Measurements from ENCODE around the gene HOXB6. TPM values are rescaled to one million over a fixed set of nuclear protein-coding genes. Genes with fewer than 3 reads are reported as not detected.

The HOXB6 gene
- total and polyA plus RNA-seq, 4 donors, result 0.17 to 1.1 (median 0.46) TPM

- TF ChIP-seq MAX (IDR thresholded peaks at IDR 0.05), result no peak
These were observed 56.8 kb downstream of the HOXB6 start (continued) for GRCh38 chr17:48547808-48548522.

- Histone ChIP-seq H3K4me3 (ENCODE audit: low read depth in 1 of 3, low read length in 3 of 3) (no peak overlapping the region), H3K4me1 (ENCODE audit: control insufficient read depth in 4 of 4, insufficient read depth in 4 of 4, low read length in 3 of 4) (peaks cover 0 to 12% (median 3%) of the 10 kb centered on the region in 4 donors), H3K27me3 (ENCODE audit: control insufficient read depth in 4 of 4, insufficient read depth in 4 of 4, low read length in 3 of 4) (peaks cover 0 to 9% (median 4%) of the 10 kb centered on the region in 4 donors), H3K36me3 (ENCODE audit: control insufficient read depth in 4 of 4, insufficient read depth in 3 of 4, low read depth in 1 of 4, low read length in 3 of 4) (no peaks in the 10 kb centered on the region), H3K9me3 (ENCODE audit: control insufficient read depth in 4 of 4, low read length in 3 of 4) (no peaks in the 10 kb centered on the region), H3K9ac (ENCODE audit: low read depth in 1 of 2, low read length in 2 of 2) (peak overlapping the region in 1 of 2 donors; percentile 2), H3K27ac (ENCODE audit: low read depth in 1 of 2, low read length in 2 of 2) (peak overlapping the region; percentile 53 to 56)
- DNase-seq (ENCODE audit: low spot score), result peak; percentile 41
- TF ChIP-seq ATF3 (IDR thresholded peaks at IDR 0.05), result no peak
- TF ChIP-seq SP1 (IDR thresholded peaks at IDR 0.05), result no peak
- TF ChIP-seq MAX (IDR thresholded peaks at IDR 0.05), result no peak
- no peak for TF ChIP-seq NR2F2 (IDR thresholded peaks at IDR 0.05)
- no peak for TF ChIP-seq HNF4A (conservative IDR thresholded peaks at IDR 0.05)
- TF ChIP-seq YY1 (IDR thresholded peaks at IDR 0.05), result no peak
- no peak for TF ChIP-seq CTCF (IDR thresholded peaks at IDR 0.05; ENCODE audit: low read depth, low read length, missing input control)
- TF ChIP-seq GABPA (IDR thresholded peaks at IDR 0.05 in 1 of 2, conservative IDR thresholded peaks at IDR 0.05 in 1 of 2), result no peak
- no peak for TF ChIP-seq FOXA2 (IDR thresholded peaks at IDR 0.05)
- no peak for TF ChIP-seq FOXA1 (IDR thresholded peaks at IDR 0.05)
- no peak for TF ChIP-seq RXRA (IDR thresholded peaks at IDR 0.05)
- no peak for TF ChIP-seq RAD21 (IDR thresholded peaks at IDR 0.05)
- no peak for TF ChIP-seq TAF1 (conservative IDR thresholded peaks at IDR 0.05)
- no peak for TF ChIP-seq REST (IDR thresholded peaks at IDR 0.05)
- 25% methylated on average over 10 of the region's 10 CpGs for WGBS
These were observed 57.6 kb downstream of the HOXB6 start for GRCh38 chr17:48546924-48547807.
